H9 (cell line): ENCODE data around the gene AJAP1. TPM values are rescaled to one million over a fixed set of nuclear protein-coding genes. Genes with fewer than 3 reads are reported as not detected.

Source experiments
- DNase-seq: peaks from one replicate; pipeline ENCODE4 v3.0.0-alpha.2; 2017
- H2AFZ ChIP-seq: one replicate; pipeline ENCODE4 v1.6.1; 2013; ENCODE audit warnings: mild to moderate bottlenecking, low read length, control low read depth, moderate library complexity
- H2AK5ac ChIP-seq: 2 replicates; pipeline ENCODE4 v1.6.1; 2013; ENCODE audit warnings: low read length, control low read depth, mixed read lengths; ENCODE audit not compliant: insufficient read length
- H2BK120ac ChIP-seq: one replicate; pipeline ENCODE4 v1.6.1; 2013; ENCODE audit warnings: low read depth, mild to moderate bottlenecking, low read length, control low read depth, inconsistent platforms; ENCODE audit not compliant: poor library complexity, severe bottlenecking
- H2BK12ac ChIP-seq: 2 replicates; pipeline ENCODE4 v1.6.1; 2013; ENCODE audit warnings: low read length, control low read depth, mixed read lengths, low read depth; ENCODE audit not compliant: insufficient read length
- H2BK15ac ChIP-seq: 2 replicates; pipeline ENCODE4 v1.6.1; 2013; ENCODE audit warnings: low read depth, low read length, control low read depth
- H2BK20ac ChIP-seq: one replicate; pipeline ENCODE4 v1.6.1; 2013; ENCODE audit warnings: low read depth, mild to moderate bottlenecking, low read length, control low read depth, inconsistent platforms; ENCODE audit not compliant: poor library complexity, severe bottlenecking
- H2BK5ac ChIP-seq: 2 replicates; pipeline ENCODE4 v1.6.1; 2013; ENCODE audit warnings: low read length, control low read depth, mixed read lengths; ENCODE audit not compliant: insufficient read length
- H3K14ac ChIP-seq: 2 replicates; pipeline ENCODE4 v1.6.1; 2013; ENCODE audit warnings: low read length, control low read depth; ENCODE audit not compliant: insufficient read depth
- H3K18ac ChIP-seq: 2 replicates; pipeline ENCODE4 v1.6.1; 2013; ENCODE audit warnings: low read depth, mild to moderate bottlenecking, mixed read lengths, low read length, control low read depth; ENCODE audit not compliant: insufficient read length
- H3K23ac ChIP-seq: 2 replicates; pipeline ENCODE4 v1.6.1; 2013; ENCODE audit warnings: low read length, control low read depth, mixed read lengths, low read depth; ENCODE audit not compliant: insufficient read length
- H3K23me2 ChIP-seq: 2 replicates; pipeline ENCODE4 v1.6.1; 2013; ENCODE audit warnings: low read depth, mild to moderate bottlenecking, mixed read lengths, low read length, control low read depth; ENCODE audit not compliant: insufficient read length, poor library complexity, severe bottlenecking
- H3K27ac ChIP-seq: 2 replicates; pipeline ENCODE4 v1.5.1; 2013; ENCODE audit warnings: low read length, control low read depth, mixed read lengths, low read depth; ENCODE audit not compliant: insufficient read length
- H3K27me3 ChIP-seq: 2 replicates; pipeline ENCODE4 v1.6.1; 2013; ENCODE audit warnings: low read length, control low read depth, inconsistent platforms; ENCODE audit not compliant: insufficient read depth
- H3K4ac ChIP-seq: 2 replicates; pipeline ENCODE4 v1.6.1; 2013; ENCODE audit warnings: low read depth, mild to moderate bottlenecking, control low read depth, inconsistent platforms, low read length, moderate library complexity
- H3K4me1 ChIP-seq: 2 replicates; pipeline ENCODE4 v1.6.1; 2013; ENCODE audit warnings: low read length, control low read depth, inconsistent platforms; ENCODE audit not compliant: insufficient read depth
- H3K4me2 ChIP-seq: 2 replicates; pipeline ENCODE4 v1.6.1; 2013; ENCODE audit warnings: low read length, control low read depth, mixed read lengths; ENCODE audit not compliant: insufficient read length, insufficient read depth
- H3K56ac ChIP-seq: 2 replicates; pipeline ENCODE4 v1.6.1; 2013; ENCODE audit warnings: low read depth, mild to moderate bottlenecking, mixed read lengths, low read length, control low read depth; ENCODE audit not compliant: insufficient read length
- H3K79me1 ChIP-seq: 2 replicates; pipeline ENCODE4 v1.6.1; 2013; ENCODE audit warnings: low read depth, mild to moderate bottlenecking, moderate library complexity, low read length, control low read depth, inconsistent platforms; ENCODE audit not compliant: insufficient read depth, poor library complexity, severe bottlenecking
- H3K79me2 ChIP-seq: 2 replicates; pipeline ENCODE4 v1.6.1; 2013; ENCODE audit warnings: low read length, control low read depth, inconsistent platforms; ENCODE audit not compliant: insufficient read depth
- H3K9ac ChIP-seq: 2 replicates; pipeline ENCODE4 v1.6.1; 2013; ENCODE audit warnings: low read length, control low read depth, mixed read lengths; ENCODE audit not compliant: insufficient read length; ENCODE audit errors: extremely low read depth
- H3K9me3 ChIP-seq: one replicate; pipeline ENCODE4 v1.6.1; 2013; ENCODE audit warnings: low read depth, low read length, inconsistent platforms; ENCODE audit not compliant: control insufficient read depth
- H3T11ph ChIP-seq: one replicate; pipeline ENCODE4 v1.6.1; 2013; ENCODE audit warnings: mild to moderate bottlenecking, low read length, control low read depth, inconsistent platforms
- H4K20me1 ChIP-seq: one replicate; pipeline ENCODE4 v1.6.1; 2013; ENCODE audit not compliant: control insufficient read depth, insufficient read length, insufficient read depth
- H4K5ac ChIP-seq: 2 replicates; pipeline ENCODE4 v1.6.1; 2013; ENCODE audit warnings: low read depth, mild to moderate bottlenecking, mixed read lengths, low read length, control low read depth; ENCODE audit not compliant: insufficient read length
- H4K8ac ChIP-seq: replicated peaks from 2 replicates; pipeline ENCODE4 v1.6.1; 2013; ENCODE audit warnings: low read length, control low read depth, mixed read lengths, low read depth; ENCODE audit not compliant: insufficient read length
- H4K91ac ChIP-seq: 2 replicates; pipeline ENCODE4 v1.6.1; 2013; ENCODE audit warnings: low read depth, mild to moderate bottlenecking, moderate library complexity, mixed read lengths, low read length, control low read depth; ENCODE audit not compliant: insufficient read length
- H3K27ac Mint-ChIP-seq, 3 experiments: 2 replicates in 2 of 3; 3 replicates in 1 of 3; pipeline ENCODE4 v1.8.0; 2020 to 2021; ENCODE audit warnings: mixed read lengths in 3 of 3, mild to moderate bottlenecking in 1 of 3, moderate library complexity in 1 of 3
- H3K27me3 Mint-ChIP-seq: 2 replicates; pipeline ENCODE4 v1.8.0; 2021; ENCODE audit warnings: low read depth, mild to moderate bottlenecking, moderate library complexity, mixed read lengths
- H3K36me3 Mint-ChIP-seq, 3 experiments: 2 replicates in 2 of 3; 3 replicates in 1 of 3; pipeline ENCODE4 v1.8.0; 2020 to 2021; ENCODE audit warnings: low read depth in 3 of 3, mixed read lengths in 3 of 3; ENCODE audit not compliant: insufficient read depth in 1 of 3
- H3K4me1 Mint-ChIP-seq, 2 experiments: 2 replicates each; pipeline ENCODE4 v1.8.0; 2020; ENCODE audit warnings: mixed read lengths in 2 of 2
- H3K4me3 Mint-ChIP-seq, 2 experiments: 2 replicates in 1 of 2; 3 replicates in 1 of 2; pipeline ENCODE4 v1.8.0; 2020 to 2021; ENCODE audit warnings: mild to moderate bottlenecking in 2 of 2, mixed read lengths in 2 of 2, moderate library complexity in 1 of 2
- H3K9me3 Mint-ChIP-seq, 2 experiments: 2 replicates in 1 of 2; 3 replicates in 1 of 2; pipeline ENCODE4 v1.8.0; 2020; ENCODE audit warnings: mild to moderate bottlenecking in 2 of 2, mixed read lengths in 2 of 2, moderate library complexity in 1 of 2
- WGBS: extraction: QIAGEN DNeasy Blood & Tissue Kit; methylation state at CpG from one replicate; pipeline ENCODE4 v1.1.7; 2013; ENCODE audit warnings: missing lambda C conversion rate, low lambda C conversion rate, mixed read lengths; ENCODE audit not compliant: insufficient read length; ENCODE audit errors: extremely low coverage; 5-methylcytosine and 5-hydroxymethylcytosine counted together
- total RNA-seq: library from RNA; stranded (reverse); gene quantifications from 2 replicates; pipeline ENCODE4 v1.2.1, GENCODE V29; 2021
- TF ChIP-seq, protein P1 (sequence below): fragments of 200-600 bp; sonication (generic); conservative IDR thresholded peaks from 3 replicates; pipeline ENCODE4 v1.8.0; 2021; ENCODE audit warnings: antibody characterized with exemption, mild to moderate bottlenecking

The AJAP1 gene
- total RNA-seq, 1 experiment from 2014 or later: 8.6 TPM

- Mint-ChIP-seq H3K4me1 (peaks cover 6 to 12% of the 10 kb centered on the region in 2 experiments; a peak in 3 of 4 replicates), H3K27ac (no peak overlapping the region), H3K36me3 (peaks cover 0 to 10% (median 0%) of the 10 kb centered on the region in 3 experiments; a peak in 2 of 7 replicates), H3K4me3 (no peak overlapping the region), H3K27me3 (peaks cover 3% of the 10 kb centered on the region), H3K9me3 (no peaks in the 10 kb centered on the region; a peak in 1 of 5 replicates)
- Histone ChIP-seq H3K56ac (no peak overlapping the region), H3K4me1 (no peaks in the 10 kb centered on the region), H3K27me3 (no peaks in the 10 kb centered on the region), H3K27ac (no peak overlapping the region), H2BK5ac (no peak overlapping the region), H3K4ac (no peak overlapping the region), H3K79me1 (no peaks in the 10 kb centered on the region), H2AFZ (no peak overlapping the region), H2BK120ac (no peak overlapping the region), H4K91ac (no peak overlapping the region), H3K18ac (no peak overlapping the region), H2AK5ac (no peak overlapping the region), H2BK15ac (no peak overlapping the region), H2BK20ac (no peak overlapping the region), H4K5ac (no peak overlapping the region), H3K4me2 (no peak overlapping the region), H2BK12ac (no peak overlapping the region), H4K8ac (no peak overlapping the region), H3K79me2 (no peaks in the 10 kb centered on the region), H3K9ac (no peak overlapping the region), H3K9me3 (no peaks in the 10 kb centered on the region), H3T11ph (no peak overlapping the region), H3K23ac (no peak overlapping the region), H3K23me2 (no peaks in the 10 kb centered on the region), H4K20me1 (no peaks in the 10 kb centered on the region), H3K14ac (no peak overlapping the region)
- TF ChIP-seq, protein P1, sequence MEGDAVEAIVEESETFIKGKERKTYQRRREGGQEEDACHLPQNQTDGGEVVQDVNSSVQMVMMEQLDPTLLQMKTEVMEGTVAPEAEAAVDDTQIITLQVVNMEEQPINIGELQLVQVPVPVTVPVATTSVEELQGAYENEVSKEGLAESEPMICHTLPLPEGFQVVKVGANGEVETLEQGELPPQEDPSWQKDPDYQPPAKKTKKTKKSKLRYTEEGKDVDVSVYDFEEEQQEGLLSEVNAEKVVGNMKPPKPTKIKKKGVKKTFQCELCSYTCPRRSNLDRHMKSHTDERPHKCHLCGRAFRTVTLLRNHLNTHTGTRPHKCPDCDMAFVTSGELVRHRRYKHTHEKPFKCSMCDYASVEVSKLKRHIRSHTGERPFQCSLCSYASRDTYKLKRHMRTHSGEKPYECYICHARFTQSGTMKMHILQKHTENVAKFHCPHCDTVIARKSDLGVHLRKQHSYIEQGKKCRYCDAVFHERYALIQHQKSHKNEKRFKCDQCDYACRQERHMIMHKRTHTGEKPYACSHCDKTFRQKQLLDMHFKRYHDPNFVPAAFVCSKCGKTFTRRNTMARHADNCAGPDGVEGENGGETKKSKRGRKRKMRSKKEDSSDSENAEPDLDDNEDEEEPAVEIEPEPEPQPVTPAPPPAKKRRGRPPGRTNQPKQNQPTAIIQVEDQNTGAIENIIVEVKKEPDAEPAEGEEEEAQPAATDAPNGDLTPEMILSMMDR: no peak
- DNase-seq: no peak
- no CpG with 5 or more reads among the region's 13 CpGs for WGBS
These were observed 116.9 kb downstream of the AJAP1 start for GRCh38 chr1:4771267-4771666.
